Esophagus muscularis mucosa (tissue), 3 donors: ENCODE data around the gene P2RX7.

Experiments used
- CTCF ChIP-seq, 3 experiments: fragments of 200-600 bp in 2 of 3; fragments of 450-650 bp in 1 of 3; sonication (generic) in 2 of 3; IDR thresholded peaks; one replicate each; pipeline ENCODE4 v1.5.1; 2017 to 2019; ENCODE audit warnings: antibody characterized with exemption in 3 of 3, mild to moderate bottlenecking in 2 of 3, moderate library complexity in 1 of 3
- POLR2A ChIP-seq: fragments of 450-650 bp; IDR thresholded peaks from one replicate; pipeline ENCODE4 v1.6.1; 2017; ENCODE audit warnings: antibody characterized with exemption, moderate library complexity, mild to moderate bottlenecking, low read depth

- TF ChIP-seq CTCF (IDR thresholded peaks at IDR 0.05) (no peak), POLR2A (no peak)
These were observed 39.2 kb upstream of the P2RX7 start for GRCh38 chr12:121093487-121093891.
